CD4-positive, alpha-beta T cell (primary cell): ENCODE data around the gene APOBEC3A. TPM values are rescaled to one million over a fixed set of nuclear protein-coding genes. Genes with fewer than 3 reads are reported as not detected.

Experiments
- ATAC-seq: fragments of 200-7000 bp; cut with Tn5 transposase; one replicate; pipeline ENCODE4 v1.10.0; 2022; ENCODE audit warnings: mild to moderate bottlenecking; ENCODE audit not compliant: poor library complexity
- CTCF ChIA-PET: fragments of 350-600 bp; sonication (Branson Sonifier 250); formaldehyde crosslinking; loops from one replicate; lab custom pipeline; 2021; ENCODE audit warnings: antibody characterized with exemption, inconsistent platforms; lab: Charles Lee
- POLR2A ChIA-PET: fragments of 350-600 bp; sonication (Branson Sonifier 250); formaldehyde crosslinking; loops from one replicate; lab custom pipeline; 2021; ENCODE audit warnings: antibody characterized with exemption, inconsistent platforms; lab: Charles Lee
- DNase-seq, 14 experiments: peaks; one replicate each; pipeline ENCODE4 v3.0.0-alpha.2; 2013 to 2020; ENCODE audit warnings: mixed read lengths in 2 of 14
- H3K27ac ChIP-seq, 2 donors: one replicate each; pipeline versions ENCODE4 v1.5.1 to v1.7.0; 2013; ENCODE audit warnings: low read length in 2 of 2, low read depth in 1 of 2, mild to moderate bottlenecking in 1 of 2
- H3K27me3 ChIP-seq, 2 experiments: 1 replicate in 1 of 2; 2 replicates in 1 of 2; pipeline versions ENCODE4 v1.6.1 to v1.7.0; 2013; ENCODE audit warnings: low read length in 2 of 2, control low read depth in 1 of 2, mild to moderate bottlenecking in 1 of 2, moderate library complexity in 1 of 2; ENCODE audit not compliant: insufficient read depth in 2 of 2, control insufficient read depth in 1 of 2
- H3K36me3 ChIP-seq: one replicate; pipeline ENCODE4 v1.6.1; 2013; ENCODE audit warnings: low read length, control low read depth; ENCODE audit not compliant: insufficient read depth
- H3K4me1 ChIP-seq: one replicate; pipeline ENCODE4 v1.6.1; 2013; ENCODE audit warnings: low read length, control low read depth; ENCODE audit not compliant: insufficient read depth
- H3K4me3 ChIP-seq: one replicate; pipeline ENCODE4 v1.5.1; 2013; ENCODE audit warnings: mild to moderate bottlenecking, low read length, moderate library complexity
- H3K9me3 ChIP-seq, 2 experiments: 1 replicate in 1 of 2; 2 replicates in 1 of 2; pipeline versions ENCODE4 v1.6.1 to v1.7.0; 2013; ENCODE audit warnings: low read length in 2 of 2, mild to moderate bottlenecking in 2 of 2, control low read depth in 1 of 2, moderate library complexity in 1 of 2; ENCODE audit not compliant: control insufficient read depth in 1 of 2, insufficient read depth in 1 of 2
- H3K27ac Mint-ChIP-seq: one replicate; pipeline ENCODE4 v1.8.0; 2020; ENCODE audit warnings: mixed read lengths
- H3K27me3 Mint-ChIP-seq: one replicate; pipeline ENCODE4 v1.8.0; 2021; ENCODE audit warnings: mixed read lengths
- H3K36me3 Mint-ChIP-seq: one replicate; pipeline ENCODE4 v1.8.0; 2021; ENCODE audit warnings: low read depth, mixed read lengths
- H3K4me1 Mint-ChIP-seq: one replicate; pipeline ENCODE4 v1.8.0; 2021; ENCODE audit warnings: low read depth, mixed read lengths
- H3K4me3 Mint-ChIP-seq: one replicate; pipeline ENCODE4 v1.8.0; 2020; ENCODE audit warnings: mild to moderate bottlenecking, mixed read lengths
- H3K9me3 Mint-ChIP-seq: one replicate; pipeline ENCODE4 v1.8.0; 2020; ENCODE audit warnings: mixed read lengths
- CTCF ChIP-seq: fragments of 200-600 bp; IDR thresholded peaks from one replicate; pipeline ENCODE4 v1.8.0; 2022; ENCODE audit warnings: antibody characterized with exemption, mild to moderate bottlenecking
- intact Hi-C, 2 experiments: fragments of 100-400 bp; cut with DNase I in 1 of 2; cut with micrococcal nuclease in 1 of 2; formaldehyde crosslinking; loops; one replicate each; pipeline versions ENCODE4 v1.15.1 to v1.9.0; 2023 to 2025; cut with DNase I, micrococcal nuclease
- total RNA-seq, 174 experiments: library from RNA in 2 of 174; stranded (reverse) in 2 of 174; gene quantifications; one replicate each; pipeline ENCODE4 v1.2.3 and lab custom pipeline; 2021 to 2026

The APOBEC3A gene
- total RNA-seq, 2 experiments from 2014 or later, result 0.74 to 1.6 TPM

GRCh38 chr22:38965614-38966379 lies 8.4 kb downstream of the APOBEC3A start:
- H3K27ac Mint-ChIP-seq, result no peak overlapping the region
- no peak for ATAC-seq
- H3K4me1 ChIP-seq, result peaks cover 31% of the 10 kb centered on the region
- peaks cover 10% of the 10 kb centered on the region for H3K27me3 Mint-ChIP-seq
- no peaks in the 10 kb centered on the region for H3K4me1 Mint-ChIP-seq
- H3K27ac ChIP-seq, result no peak overlapping the region
- TF ChIP-seq CTCF, result no peak
- ChIA-PET POLR2A (no interaction called here), CTCF (no interaction called here)
- no peak for DNase-seq
- intact Hi-C loops, result no loop called here
- no peaks in the 10 kb centered on the region for H3K36me3 Mint-ChIP-seq
- no peak overlapping the region for H3K4me3 ChIP-seq
- no peaks in the 10 kb centered on the region for H3K36me3 ChIP-seq
- no peaks in the 10 kb centered on the region for H3K9me3 Mint-ChIP-seq
- H3K27me3 ChIP-seq, result no peaks in the 10 kb centered on the region
- H3K4me3 Mint-ChIP-seq, result no peak overlapping the region
- no peaks in the 10 kb centered on the region for H3K9me3 ChIP-seq

- DNase-seq (no peak), ATAC-seq (no peak)
- Mint-ChIP-seq H3K27me3 (peaks cover 12% of the 10 kb centered on the region), H3K36me3 (no peaks in the 10 kb centered on the region), H3K4me1 (no peaks in the 10 kb centered on the region), H3K4me3 (no peak overlapping the region), H3K9me3 (no peaks in the 10 kb centered on the region), H3K27ac (no peak overlapping the region)
- ChIA-PET CTCF (no interaction called here), POLR2A (no interaction called here)
- no peaks in the 10 kb centered on the region for H3K9me3 ChIP-seq
- H3K27ac ChIP-seq, result no peak overlapping the region
- intact Hi-C loops, result no loop called here
- H3K4me3 ChIP-seq, result no peak overlapping the region
- no peak for TF ChIP-seq CTCF
- H3K27me3 ChIP-seq, result no peaks in the 10 kb centered on the region
- H3K4me1 ChIP-seq, result peaks cover 31% of the 10 kb centered on the region
- no peaks in the 10 kb centered on the region for H3K36me3 ChIP-seq
Observed at GRCh38 chr22:38966380-38966702, 8.9 kb downstream of the APOBEC3A start.

- H3K4me3 Mint-ChIP-seq, result no peak overlapping the region
- no peaks in the 10 kb centered on the region for H3K27me3 ChIP-seq
- H3K9me3 ChIP-seq, result no peaks in the 10 kb centered on the region
- no peak overlapping the region for H3K27ac ChIP-seq
- H3K36me3 Mint-ChIP-seq, result no peaks in the 10 kb centered on the region
- ChIA-PET POLR2A (no interaction called here), CTCF (no interaction called here)
- no peak for TF ChIP-seq CTCF
- peaks cover 31% of the 10 kb centered on the region for H3K4me1 ChIP-seq
- H3K4me3 ChIP-seq, result no peak overlapping the region
- no peaks in the 10 kb centered on the region for H3K9me3 Mint-ChIP-seq
- ATAC-seq (no peak), DNase-seq (no peak)
- H3K27me3 Mint-ChIP-seq, result peaks cover 17% of the 10 kb centered on the region
- no peak overlapping the region for H3K27ac Mint-ChIP-seq
- H3K36me3 ChIP-seq, result no peaks in the 10 kb centered on the region
- intact Hi-C loops, result no loop called here
- H3K4me1 Mint-ChIP-seq, result no peaks in the 10 kb centered on the region
Observed at GRCh38 chr22:38966942-38967341, 9.5 kb downstream of the APOBEC3A start.
